NK-92 (cell line): ENCODE measurements around the gene ZNF207.
"Not testable (repeated sequence)": the region's sequence is repeated elsewhere in the genome, so short reads cannot be mapped to it uniquely, and the experiment has no call there.

ENCODE experiments used
- DNase-seq: peaks from one replicate; lab custom pipeline; 2025; ENCODE audit not compliant: unreplicated experiment; lab: John Stamatoyannopoulos, UW

Gene ZNF207

DNA sequence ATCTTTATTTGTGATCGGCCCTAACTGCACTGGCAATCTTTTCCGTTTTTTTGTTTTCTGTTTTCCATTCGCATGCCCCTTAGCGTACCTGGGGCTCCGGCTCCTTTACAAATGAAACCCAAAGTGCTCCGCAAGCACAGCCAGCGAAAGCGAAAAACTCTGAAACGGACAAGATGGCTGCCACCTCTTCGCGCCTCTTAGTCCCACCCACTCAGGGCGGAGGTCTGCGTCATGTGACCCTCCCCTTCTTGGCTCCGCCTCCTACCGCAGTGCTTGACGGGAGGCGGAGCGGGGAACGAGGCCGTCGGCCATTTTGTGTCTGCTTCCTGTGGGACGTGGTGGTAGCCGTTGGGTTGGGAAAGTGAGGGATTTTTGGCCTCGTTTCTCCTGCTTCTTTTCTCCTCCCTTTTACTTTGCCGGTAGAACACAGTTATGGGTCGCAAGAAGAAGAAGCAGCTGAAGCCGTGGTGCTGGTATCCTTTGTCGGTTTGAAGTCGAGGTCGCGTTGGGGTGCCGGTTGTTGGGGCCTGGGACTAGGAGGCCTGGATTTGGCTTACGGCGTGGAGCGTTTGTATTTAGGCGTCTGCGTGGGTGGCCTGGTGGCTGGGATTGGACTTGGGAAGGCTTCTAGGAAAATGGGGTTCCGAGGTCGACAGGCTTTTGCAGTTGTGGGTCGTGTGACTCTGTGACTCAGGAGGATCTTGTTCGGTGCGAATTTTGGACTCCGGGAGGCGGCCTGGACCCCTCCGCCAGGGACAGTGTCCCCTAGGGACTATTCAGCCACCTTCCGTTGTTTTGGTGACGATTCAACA lies at the start of gene ZNF207:
Gene ZNF207 (plus strand): TSS at position 304 of the 812 bp plus-strand sequence. CDS start 129 bp downstream, at position 433.
- peak; percentile 51 for DNase-seq

DNA sequence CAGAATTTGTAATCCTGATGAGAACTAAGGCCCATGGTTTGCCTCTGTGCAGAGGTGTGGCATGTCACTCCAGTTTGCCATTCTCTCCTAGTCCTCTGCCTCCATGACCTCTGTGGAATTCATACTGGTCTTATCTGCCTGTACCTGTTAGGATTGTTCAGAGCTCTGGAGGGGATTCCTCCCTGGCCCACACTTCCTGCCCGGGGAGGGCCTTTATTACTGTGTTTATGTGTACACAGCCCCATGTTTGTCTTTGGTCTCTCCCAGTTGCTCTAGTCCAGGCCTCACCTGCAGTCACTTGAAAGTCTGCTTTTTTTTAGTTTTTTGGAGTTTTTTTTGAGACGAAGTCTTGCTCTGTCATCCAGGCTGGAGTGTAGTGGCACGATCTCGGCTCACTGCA lies 47.9 kb upstream of the ZNF207 start:
- DNase-seq, result no peak

DNA sequence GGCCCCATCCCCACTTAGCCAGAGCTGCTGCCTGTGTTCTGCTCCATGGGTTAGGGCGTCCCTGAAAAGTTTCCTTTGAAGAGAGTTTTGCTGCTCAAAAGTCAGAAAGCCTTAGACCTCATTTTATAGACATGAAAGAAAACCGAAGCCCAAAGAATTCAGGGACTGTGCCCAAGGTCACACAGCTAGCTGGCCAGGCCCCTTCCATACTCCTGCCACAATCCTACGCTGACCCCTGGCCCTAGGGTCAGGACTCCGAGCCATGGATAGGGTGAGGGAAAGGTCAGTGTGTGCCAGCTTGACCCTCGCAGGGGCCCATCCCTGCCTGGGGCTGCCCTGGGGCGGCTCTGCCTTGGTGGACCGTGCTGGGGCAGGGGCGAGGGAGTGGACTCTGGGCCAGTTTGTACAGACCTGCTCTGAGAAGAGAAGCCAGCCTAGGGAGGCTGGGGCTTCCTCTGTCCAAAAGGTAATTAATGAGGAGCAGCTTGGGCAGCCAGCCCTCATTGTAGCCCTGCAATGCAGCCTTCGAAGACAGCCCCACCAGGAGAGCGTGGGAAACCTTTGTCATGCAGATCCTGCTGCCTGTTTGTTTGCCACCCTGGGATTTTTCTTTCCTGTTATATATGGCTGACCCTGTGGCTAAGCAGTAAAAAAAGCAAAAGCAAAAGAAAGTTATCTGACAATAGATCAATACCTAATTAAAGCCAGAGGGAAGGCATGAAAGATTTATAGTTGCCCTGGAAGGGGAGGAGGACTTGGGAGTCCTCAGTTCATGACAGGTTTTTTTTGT lies 46.9 kb upstream of the ZNF207 start:
- DNase-seq, result no peak

DNA sequence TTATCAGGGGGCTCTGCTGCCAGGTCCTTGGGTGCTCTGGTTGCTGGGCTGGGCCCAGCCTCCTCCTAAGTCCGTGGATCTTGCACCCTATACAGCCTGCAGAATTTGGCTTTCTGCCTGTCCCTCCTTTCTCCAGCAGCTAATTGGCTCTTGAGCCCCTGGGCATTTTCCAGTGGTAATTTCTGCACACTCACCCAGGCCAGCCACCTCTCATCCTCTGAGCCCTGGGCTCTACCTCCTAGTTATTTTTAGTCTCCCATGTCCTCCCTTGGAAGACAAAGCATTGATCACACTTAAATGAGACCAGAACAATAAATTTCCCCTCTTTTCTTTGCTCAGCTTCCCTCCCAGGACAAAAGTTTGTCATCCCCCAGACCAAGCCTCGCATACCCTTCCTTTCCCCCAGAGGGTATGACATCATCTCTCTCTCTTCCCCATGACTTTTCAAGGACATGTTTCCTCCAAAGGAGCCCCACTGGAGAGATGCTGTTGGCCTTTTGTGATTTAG lies 46.1 kb upstream of the ZNF207 start:
- DNase-seq, result no peak

DNA sequence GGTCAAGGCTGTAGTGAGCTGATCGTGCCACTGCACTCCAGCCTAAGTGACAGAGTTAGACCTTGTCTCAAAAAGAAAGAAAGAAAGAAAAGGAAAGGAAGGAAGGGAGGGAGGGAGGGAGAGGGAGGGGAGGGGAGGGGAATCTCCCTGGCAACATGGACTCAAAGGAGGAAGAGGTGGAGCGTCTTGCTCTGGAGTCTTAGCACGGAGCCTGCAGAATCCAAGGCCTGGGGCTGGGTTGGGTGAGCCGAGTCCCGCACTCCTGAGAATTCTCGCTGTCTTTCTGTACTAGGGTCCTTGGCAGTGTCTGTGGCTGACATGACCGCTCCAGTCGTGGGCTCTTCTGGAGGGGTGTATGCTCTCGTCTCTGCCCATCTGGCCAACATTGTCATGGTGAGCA lies 44.9 kb upstream of the ZNF207 start:
- DNase-seq, result no peak

DNA sequence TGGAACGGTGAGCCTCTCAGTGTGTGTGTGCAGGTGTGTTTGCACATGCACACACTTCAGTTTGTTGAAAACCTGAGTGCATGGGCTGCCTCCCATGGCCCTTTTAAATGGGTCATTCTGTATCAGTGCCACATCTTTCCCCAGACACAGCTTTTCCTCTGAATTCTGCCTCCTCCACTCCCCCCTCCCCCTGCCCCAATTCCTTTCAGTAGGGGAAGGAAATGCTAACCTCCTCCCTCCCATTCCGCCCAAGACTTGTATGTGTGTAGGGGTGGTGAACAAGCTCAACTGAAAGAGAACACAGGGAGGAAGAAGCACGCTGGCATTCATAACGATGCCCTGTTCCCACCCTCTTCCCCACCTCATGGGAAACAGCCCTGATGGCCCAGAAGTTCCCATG lies 42.3 kb upstream of the ZNF207 start:
- DNase-seq, result no peak

DNA sequence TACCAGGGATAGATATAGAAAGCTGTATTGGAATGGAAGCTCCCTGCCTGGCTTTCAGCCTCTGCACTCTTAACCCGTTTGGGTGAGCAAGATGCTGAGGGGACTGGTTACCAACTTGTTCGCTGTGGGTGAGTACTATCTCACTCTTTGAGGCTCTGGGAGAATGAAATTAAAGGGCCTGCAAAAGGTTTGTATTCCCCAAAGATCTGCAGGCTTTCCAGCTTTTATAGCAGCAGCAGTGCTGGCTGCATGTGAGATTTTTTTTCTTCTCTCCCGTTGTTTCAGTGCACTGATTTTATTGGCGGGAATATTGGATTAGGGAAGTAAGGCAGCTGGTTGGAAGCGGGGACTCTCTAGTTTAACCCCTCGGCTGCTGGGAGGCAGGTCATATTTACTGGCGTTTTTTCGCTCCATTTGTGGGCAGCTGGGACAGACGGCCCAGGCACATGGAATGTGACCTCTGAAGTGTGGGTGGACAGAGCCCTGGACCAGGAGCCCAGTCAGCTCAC lies 38.9 kb upstream of the ZNF207 start:
- no peak for DNase-seq

DNA sequence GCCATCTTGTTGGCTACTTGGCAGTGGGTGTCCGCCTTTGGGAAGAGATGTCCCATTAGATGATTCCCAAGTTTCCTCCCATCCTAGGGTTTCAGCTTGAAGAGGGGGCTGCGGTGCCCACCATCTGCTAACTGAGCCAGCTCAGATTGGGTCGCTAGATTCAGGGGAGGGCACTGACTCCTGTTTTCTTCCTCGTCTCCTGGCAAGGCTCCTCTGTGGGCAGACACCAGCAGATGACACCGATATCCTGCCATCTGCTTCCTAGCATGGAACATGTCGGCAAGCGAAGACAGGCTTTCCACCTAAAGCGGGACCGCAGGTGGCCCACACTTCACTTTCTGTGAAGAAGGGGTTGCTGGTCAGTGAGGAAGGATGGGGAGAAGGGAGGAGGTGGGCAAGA lies 35.3 kb upstream of the ZNF207 start:
- DNase-seq, result no peak

DNA sequence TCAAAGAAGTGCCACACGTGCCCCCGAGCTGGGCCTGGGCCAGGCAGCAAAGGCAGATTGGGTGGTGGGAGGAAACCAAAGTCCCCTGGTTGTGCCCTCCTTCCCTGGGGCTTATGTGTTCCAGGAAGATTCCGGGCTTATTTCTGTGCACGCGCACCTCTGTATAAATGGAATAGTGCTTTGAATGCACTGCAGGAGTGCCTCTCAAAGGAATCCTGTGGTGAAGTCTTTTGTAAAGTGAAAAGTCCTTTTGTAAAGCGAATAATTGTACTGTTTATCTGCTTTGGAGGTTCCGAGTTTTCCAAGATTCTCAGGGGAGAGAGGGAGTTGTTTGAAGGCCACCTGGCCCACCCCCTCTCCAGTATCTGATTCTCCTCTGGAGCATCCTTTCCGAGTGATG lies 34.8 kb upstream of the ZNF207 start:
- no peak for DNase-seq

DNA sequence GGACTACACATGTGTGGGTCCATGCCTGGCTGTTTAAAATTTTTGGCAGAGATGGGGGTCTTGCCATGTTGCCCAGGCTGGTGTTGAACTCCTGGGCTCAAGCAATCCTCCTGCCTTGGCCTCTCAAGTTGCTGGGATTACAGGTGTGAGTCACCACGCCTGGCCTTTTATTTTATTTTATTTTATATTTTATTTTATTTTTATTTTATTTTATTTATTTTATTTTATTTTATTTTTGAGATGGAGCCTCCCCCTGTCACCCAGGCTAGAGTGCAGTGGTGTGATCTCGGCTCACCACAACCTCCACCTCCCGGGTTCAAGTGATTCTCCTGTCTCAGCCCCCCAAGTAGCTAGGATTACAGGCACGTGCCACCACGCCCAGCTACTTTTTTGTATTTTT lies 33.3 kb upstream of the ZNF207 start:
- not testable (repeated sequence) for DNase-seq

DNA sequence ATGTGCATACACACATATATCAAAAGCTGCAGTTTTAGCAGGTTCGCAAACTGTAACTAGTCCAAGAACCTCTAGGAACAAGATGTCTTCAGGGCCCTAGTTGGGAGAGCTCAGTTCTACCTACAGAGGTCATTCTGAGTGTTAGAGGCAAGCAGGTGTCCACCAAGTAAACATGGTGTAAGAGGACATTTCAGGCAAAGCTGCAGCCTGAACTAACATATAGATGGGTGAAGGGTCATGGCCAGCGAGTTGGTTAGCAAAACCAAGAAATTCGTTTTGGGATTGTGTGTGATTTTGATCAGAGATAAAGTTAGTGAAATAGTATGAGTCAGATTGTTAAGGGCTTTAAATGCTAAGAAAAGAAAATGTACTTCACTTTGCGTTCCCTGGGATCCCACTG lies 32.6 kb upstream of the ZNF207 start:
- no peak for DNase-seq

DNA sequence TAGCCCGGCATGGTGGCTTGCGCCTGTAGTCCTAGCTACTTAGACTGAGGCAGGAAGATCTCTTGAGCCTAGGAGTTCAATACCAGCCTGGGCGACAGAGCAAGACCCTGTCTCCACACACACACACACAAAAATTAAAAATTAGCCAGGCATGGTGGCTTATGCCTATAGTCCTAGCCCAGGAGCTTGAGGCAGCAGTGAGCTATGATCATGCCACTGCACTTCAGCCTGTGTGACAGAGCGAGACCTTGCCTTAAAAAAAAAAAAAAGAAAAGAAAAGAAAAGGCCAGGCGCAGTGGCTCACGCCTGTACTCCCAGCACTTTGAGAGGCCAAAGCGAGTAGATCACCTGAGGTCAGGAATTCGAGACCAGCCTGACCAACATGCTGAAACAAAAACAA lies 31.9 kb upstream of the ZNF207 start:
- DNase-seq, result no peak

DNA sequence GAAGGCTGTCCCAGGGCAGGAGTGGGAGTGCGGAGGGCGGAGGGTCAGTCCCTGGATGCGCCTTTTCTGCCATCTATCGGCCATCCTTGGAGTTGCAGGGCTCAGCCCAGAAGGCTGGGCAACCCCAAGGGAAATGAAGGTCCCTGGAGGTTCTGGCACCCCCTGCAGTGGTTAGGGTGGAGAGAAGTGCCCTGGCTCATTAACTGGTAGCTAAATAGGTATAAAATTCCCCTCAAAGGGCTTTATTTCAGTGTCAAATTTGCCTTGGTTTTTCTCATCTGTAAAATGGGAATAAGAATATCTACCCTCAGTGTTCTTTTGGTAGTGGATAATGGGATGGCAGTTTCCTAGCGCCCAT lies 30.4 kb upstream of the ZNF207 start:
- no peak for DNase-seq

DNA sequence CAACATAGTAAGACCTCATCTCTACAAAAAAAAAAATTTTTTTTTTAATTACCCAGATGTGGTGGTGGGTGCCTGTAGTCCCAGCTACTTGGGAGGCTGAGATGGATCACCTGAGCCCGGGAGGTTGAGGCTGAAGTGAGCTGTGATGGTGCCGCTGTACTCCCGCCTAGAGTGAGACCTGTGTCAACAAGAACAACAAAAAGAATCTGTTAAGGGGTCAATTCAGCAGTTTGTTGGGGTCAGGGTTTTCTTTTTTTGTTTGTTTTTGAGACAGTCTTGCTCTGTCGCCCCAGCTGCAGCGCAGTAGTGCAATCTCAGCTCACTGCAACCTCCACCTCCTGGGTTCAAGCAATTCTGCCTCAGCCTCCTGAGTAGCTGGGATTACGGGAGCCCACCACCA lies 29.9 kb upstream of the ZNF207 start:
- DNase-seq, result not testable (repeated sequence)

DNA sequence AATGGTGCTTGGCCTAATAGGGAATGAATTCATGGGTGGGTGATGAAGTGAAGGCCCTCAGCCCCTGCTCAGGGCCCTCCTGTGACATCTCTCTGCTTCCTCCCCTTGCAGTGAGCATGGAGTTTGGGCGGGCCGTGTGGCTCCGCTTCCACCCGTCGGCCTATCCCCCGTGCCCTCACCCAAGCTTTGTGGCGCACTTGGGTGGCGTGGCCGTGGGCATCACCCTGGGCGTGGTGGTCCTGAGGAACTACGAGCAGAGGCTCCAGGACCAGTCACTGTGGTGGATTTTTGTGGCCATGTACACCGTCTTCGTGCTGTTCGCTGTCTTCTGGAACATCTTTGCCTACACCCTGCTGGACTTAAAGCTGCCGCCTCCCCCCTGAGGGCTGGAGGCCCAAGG lies 29.1 kb upstream of the ZNF207 start:
- DNase-seq, result no peak

DNA sequence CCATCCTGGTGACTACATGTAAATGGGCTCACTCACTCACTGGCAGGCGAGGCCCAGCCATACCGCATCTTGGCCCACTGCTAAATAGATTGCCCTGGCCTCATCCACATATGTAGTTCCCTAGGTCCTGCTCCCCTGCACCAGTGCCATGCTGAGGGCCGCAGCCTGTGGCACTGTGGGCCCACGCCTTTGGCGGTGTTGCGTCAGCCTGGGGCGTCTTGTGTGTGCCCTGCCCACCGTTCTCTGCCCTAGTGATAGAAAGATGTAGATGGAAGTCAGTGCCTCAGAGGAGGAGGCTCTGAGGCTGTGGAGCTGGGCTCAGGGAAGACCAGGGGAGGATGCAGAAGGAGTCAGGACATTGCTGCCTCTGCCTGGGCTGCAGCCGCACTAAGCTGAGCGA lies 26.9 kb upstream of the ZNF207 start:
- DNase-seq, result no peak

DNA sequence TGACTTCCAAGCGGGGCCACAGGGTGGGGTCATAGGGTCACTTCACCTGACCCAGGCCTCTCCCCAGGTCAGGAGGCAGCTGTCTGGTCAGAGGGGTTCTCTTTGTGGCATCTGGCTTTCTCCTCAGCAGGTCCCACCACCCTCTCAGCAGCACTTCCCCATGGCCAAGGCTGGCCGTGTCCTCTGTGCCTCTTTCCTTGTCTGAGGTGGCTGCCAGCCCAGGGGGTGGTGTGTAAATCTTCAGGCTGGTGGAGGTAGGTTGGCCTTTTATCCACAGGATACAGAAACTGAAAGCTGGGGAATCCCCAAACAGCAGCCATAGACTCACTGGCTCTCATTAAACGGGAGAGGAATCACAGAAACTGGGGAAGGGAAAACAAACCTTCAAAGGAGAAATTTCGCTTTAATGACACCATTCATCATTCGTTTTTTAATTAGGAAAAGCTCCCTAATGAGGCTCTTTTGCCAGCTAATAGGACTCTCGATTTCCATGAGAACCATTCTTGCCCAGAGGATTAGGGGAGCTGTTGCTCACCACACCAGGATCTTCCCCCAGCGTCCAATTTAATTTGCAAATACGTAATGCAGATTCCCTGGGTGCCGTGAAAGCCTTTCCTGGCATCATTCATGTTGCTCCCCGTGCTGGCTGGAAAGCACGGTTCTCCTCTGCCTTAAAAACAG lies 26.0 kb upstream of the ZNF207 start:
- no peak for DNase-seq

DNA sequence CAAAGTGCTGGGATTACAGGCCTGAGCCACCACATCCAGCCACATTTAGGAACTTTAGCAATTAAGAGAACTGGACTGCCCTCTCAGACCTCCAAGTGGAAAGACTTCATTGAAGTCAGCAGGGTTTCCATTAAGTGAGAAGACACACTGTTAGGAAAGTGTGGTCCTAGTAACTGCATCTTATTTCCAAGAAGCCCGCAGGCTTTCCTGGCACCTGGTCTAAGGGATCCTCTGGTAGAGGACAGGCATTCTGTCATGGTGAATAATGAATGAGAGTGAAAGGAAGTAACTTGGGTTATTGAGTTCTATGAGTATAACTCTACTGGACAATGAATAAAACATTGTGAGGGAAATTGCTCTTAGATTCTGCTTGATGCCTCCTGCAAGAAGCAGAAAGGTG lies 22.0 kb upstream of the ZNF207 start:
- no peak for DNase-seq

DNA sequence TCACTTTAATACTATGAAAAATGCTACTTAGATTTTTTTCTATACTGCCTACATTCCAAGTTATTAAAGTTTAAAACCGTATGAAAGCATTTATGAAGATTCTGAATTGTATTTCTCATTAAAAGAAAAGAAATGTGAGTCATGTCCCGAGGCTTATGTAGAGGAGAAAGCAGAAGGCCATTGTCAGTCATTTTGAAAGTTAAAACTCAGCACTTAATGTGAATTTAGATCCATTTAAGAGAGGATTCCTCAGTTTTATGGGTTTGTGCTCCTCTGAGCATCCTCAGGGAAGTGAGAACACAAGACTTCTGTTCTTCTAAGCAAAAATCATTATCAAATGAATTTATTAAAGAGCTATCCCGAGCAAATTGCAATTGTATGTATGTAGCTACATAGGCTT lies 19.8 kb upstream of the ZNF207 start:
- no peak for DNase-seq

DNA sequence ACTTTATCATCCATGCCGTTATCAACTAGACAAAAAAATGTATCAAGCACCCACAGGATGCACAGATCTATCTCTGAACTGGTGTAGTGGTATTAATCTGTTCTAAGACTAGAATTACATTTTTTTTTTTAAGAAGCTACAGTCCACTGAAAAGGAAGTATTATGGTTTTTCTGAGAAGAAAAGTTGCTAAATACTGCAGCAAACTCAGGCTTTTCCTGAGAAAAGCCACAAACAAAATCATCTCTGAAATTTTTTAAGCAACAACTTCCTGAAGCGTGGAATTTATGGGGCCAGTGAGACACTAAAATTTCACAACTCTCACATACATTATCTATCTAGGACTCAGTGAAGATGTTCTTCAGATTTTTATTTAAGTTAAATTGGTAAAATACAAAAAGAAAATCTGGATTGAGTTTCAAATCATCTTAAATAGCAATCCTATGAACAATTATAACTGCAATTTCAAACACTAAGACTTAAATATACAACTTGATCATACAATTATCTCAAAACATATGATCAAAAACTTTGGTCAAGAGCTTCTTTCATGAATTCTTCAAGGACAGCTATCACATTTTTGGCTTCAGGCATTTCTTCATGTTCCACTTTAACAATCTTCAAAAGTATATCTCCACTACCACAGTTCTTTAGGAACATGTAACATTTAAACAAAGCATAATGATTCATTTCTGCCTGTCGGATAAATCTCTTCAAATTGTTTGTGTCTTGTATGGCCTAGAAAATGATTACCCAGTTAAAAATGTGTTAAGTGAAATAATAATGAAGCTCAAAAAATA lies 18.5 kb upstream of the ZNF207 start:
- no peak for DNase-seq

DNA sequence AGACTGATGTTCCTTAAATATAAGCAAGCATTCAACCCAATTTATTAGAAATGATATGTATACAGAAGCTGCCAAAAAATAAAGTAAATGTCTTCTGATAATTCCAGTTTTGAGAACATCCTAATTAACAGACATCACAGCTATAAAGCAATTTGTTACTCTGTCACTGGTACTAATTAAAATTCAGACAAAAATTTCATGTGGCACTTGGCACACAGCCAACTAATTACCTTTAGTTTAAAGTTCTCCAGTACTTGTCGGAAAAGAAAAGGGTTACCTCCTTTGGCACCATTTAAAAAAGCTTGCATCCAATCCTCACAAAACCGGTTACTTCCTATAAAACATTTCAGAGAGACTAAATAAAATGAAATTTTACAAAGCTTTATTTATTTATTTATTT lies 16.8 kb upstream of the ZNF207 start:
- DNase-seq, result no peak
